Glutamatergic neuron (in vitro differentiated cells): ENCODE measurements around the gene ATR. TPM values are rescaled to one million over a fixed set of nuclear protein-coding genes. Genes with fewer than 3 reads are reported as not detected.

Source experiments
- DNase-seq: peaks from one replicate; pipeline ENCODE4 v3.0.0; 2022
- H3K27ac Mint-ChIP-seq: one replicate; pipeline ENCODE4 v1.8.0; 2020; ENCODE audit warnings: mild to moderate bottlenecking, mixed read lengths, inconsistent platforms; ENCODE audit not compliant: unreplicated experiment
- H3K27me3 Mint-ChIP-seq: one replicate; pipeline ENCODE4 v1.8.0; 2020; ENCODE audit warnings: mild to moderate bottlenecking, moderate library complexity, mixed read lengths, inconsistent platforms; ENCODE audit not compliant: unreplicated experiment
- H3K36me3 Mint-ChIP-seq: one replicate; pipeline ENCODE4 v1.8.0; 2020; ENCODE audit warnings: mild to moderate bottlenecking, mixed read lengths, inconsistent platforms; ENCODE audit not compliant: unreplicated experiment
- H3K4me1 Mint-ChIP-seq: one replicate; pipeline ENCODE4 v1.8.0; 2020; ENCODE audit warnings: mild to moderate bottlenecking, low read depth, mixed read lengths, inconsistent platforms; ENCODE audit not compliant: unreplicated experiment
- H3K4me3 Mint-ChIP-seq: one replicate; pipeline ENCODE4 v1.8.0; 2020; ENCODE audit warnings: mild to moderate bottlenecking, mixed read lengths, inconsistent platforms; ENCODE audit not compliant: unreplicated experiment
- H3K9me3 Mint-ChIP-seq: one replicate; pipeline ENCODE4 v1.8.0; 2020; ENCODE audit warnings: mild to moderate bottlenecking, moderate library complexity, mixed read lengths, inconsistent platforms; ENCODE audit not compliant: unreplicated experiment
- CTCF ChIP-seq: fragments of 200-600 bp; sonication (generic); IDR thresholded peaks from one replicate; pipeline ENCODE4 v1.5.0; 2021; ENCODE audit not compliant: partially characterized antibody, unreplicated experiment
- total RNA-seq: library from RNA; stranded (reverse); fragmentation: NEBNext Ultra II Directional; extraction: Animal tissue kit (Norgen Biotek cat#: 25700); gene quantifications from one replicate; pipeline ENCODE4 v1.2.1, GENCODE V29; 2021; ENCODE audit not compliant: unreplicated experiment

Gene ATR
- total RNA-seq, 1 donor from 2014 or later, result 18.3 TPM

GRCh38 chr3:142470826-142471225, 107.7 kb downstream of the ATR start:
- no peak for DNase-seq
- no peak for TF ChIP-seq CTCF
- Mint-ChIP-seq H3K27ac (no peak overlapping the region), H3K9me3 (no peaks in the 10 kb centered on the region), H3K36me3 (peaks cover 6% of the 10 kb centered on the region), H3K4me3 (no peak overlapping the region), H3K27me3 (no peaks in the 10 kb centered on the region), H3K4me1 (no peaks in the 10 kb centered on the region)

GRCh38 chr3:142468456-142468855, 110.1 kb downstream of the ATR start:
- Mint-ChIP-seq H3K27ac (no peak overlapping the region), H3K9me3 (no peaks in the 10 kb centered on the region), H3K36me3 (peaks cover 6% of the 10 kb centered on the region), H3K4me3 (no peak overlapping the region), H3K4me1 (no peaks in the 10 kb centered on the region), H3K27me3 (no peaks in the 10 kb centered on the region)
- no peak for TF ChIP-seq CTCF
- no peak for DNase-seq

- Mint-ChIP-seq H3K27ac (no peak overlapping the region), H3K36me3 (peaks cover under 1% of the 10 kb centered on the region), H3K4me1 (no peaks in the 10 kb centered on the region), H3K4me3 (no peak overlapping the region), H3K9me3 (no peaks in the 10 kb centered on the region), H3K27me3 (no peaks in the 10 kb centered on the region)
- no peak for DNase-seq
- TF ChIP-seq CTCF, result no peak
Measured at GRCh38 chr3:142467768-142468167, 110.8 kb downstream of the ATR start.

- H3K27ac Mint-ChIP-seq, result no peak overlapping the region
- H3K4me1 Mint-ChIP-seq, result no peaks in the 10 kb centered on the region
Measured at GRCh38 chr3:142460689-142461088, 117.8 kb downstream of the ATR start.

GRCh38 chr3:142459929-142460328, 118.6 kb downstream of the ATR start:
- no peaks in the 10 kb centered on the region for H3K4me1 Mint-ChIP-seq
- no peaks in the 10 kb centered on the region for H3K9me3 Mint-ChIP-seq
- no peak for DNase-seq
- no peak overlapping the region for H3K27ac Mint-ChIP-seq
- TF ChIP-seq CTCF, result no peak
- H3K4me3 Mint-ChIP-seq, result no peak overlapping the region
- peaks cover 1% of the 10 kb centered on the region for H3K27me3 Mint-ChIP-seq
- H3K36me3 Mint-ChIP-seq, result no peaks in the 10 kb centered on the region

More at GRCh38 chr3:142460689-142461088, 117.8 kb downstream of the ATR start:
- H3K36me3 Mint-ChIP-seq, result no peaks in the 10 kb centered on the region
- H3K4me3 Mint-ChIP-seq, result no peak overlapping the region
- H3K27me3 Mint-ChIP-seq, result peaks cover 1% of the 10 kb centered on the region
- no peak for TF ChIP-seq CTCF
- no peaks in the 10 kb centered on the region for H3K9me3 Mint-ChIP-seq
- no peak for DNase-seq
